Smooth muscle cell (in vitro differentiated cells): ENCODE results near the gene TNIP2. TPM values are rescaled to one million over a fixed set of nuclear protein-coding genes. Genes with fewer than 3 reads are reported as not detected.

Source experiments
- DNase-seq: peaks from one replicate; lab custom pipeline; 2025; ENCODE audit not compliant: unreplicated experiment; lab: John Stamatoyannopoulos, UW
- H2AFZ ChIP-seq: fragments of 200-600 bp; sonication (generic); 2 replicates; pipeline ENCODE4 v1.6.0; 2016; ENCODE audit warnings: antibody characterized with exemption, low read depth, mild to moderate bottlenecking
- H3F3A ChIP-seq: fragments of 200-600 bp; sonication (generic); 2 replicates; pipeline ENCODE4 v1.6.0; 2017; ENCODE audit warnings: antibody characterized with exemption, low read depth
- H3K27ac ChIP-seq: fragments of 200-600 bp; sonication (generic); 2 replicates; pipeline ENCODE4 v1.5.1; 2016; ENCODE audit warnings: low read depth, mild to moderate bottlenecking
- H3K27me3 ChIP-seq: fragments of 200-600 bp; sonication (generic); 2 replicates; pipeline ENCODE4 v1.6.1; 2016; ENCODE audit warnings: low read depth, mild to moderate bottlenecking
- H3K36me3 ChIP-seq: fragments of 200-600 bp; sonication (generic); 2 replicates; pipeline ENCODE4 v1.5.1; 2016; ENCODE audit warnings: low read depth
- H3K4me1 ChIP-seq: fragments of 200-600 bp; sonication (generic); 2 replicates; pipeline ENCODE4 v1.5.1; 2016; ENCODE audit warnings: low read depth
- H3K4me2 ChIP-seq: fragments of 200-600 bp; sonication (generic); 2 replicates; pipeline ENCODE4 v1.6.0; 2016; ENCODE audit warnings: mild to moderate bottlenecking
- H3K4me3 ChIP-seq: fragments of 200-600 bp; sonication (generic); 2 replicates; pipeline ENCODE4 v1.5.1; 2016; ENCODE audit warnings: mild to moderate bottlenecking
- H3K79me2 ChIP-seq: fragments of 200-600 bp; sonication (generic); 2 replicates; pipeline ENCODE4 v1.6.0; 2016; ENCODE audit warnings: low read depth, mild to moderate bottlenecking
- H3K9ac ChIP-seq: fragments of 200-600 bp; sonication (generic); 2 replicates; pipeline ENCODE4 v1.6.0; 2016; ENCODE audit warnings: low read depth
- H3K9me3 ChIP-seq: fragments of 200-600 bp; sonication (generic); replicated peaks from 2 replicates; pipeline ENCODE4 v1.5.1; 2016; ENCODE audit warnings: low read depth
- H4K20me1 ChIP-seq: fragments of 200-600 bp; sonication (generic); 2 replicates; pipeline ENCODE4 v1.6.0; 2016; ENCODE audit warnings: low read depth
- CTCF ChIP-seq: fragments of 200-600 bp; sonication (generic); IDR thresholded peaks from 2 replicates; pipeline ENCODE4 v1.5.1; 2017; ENCODE audit warnings: borderline replicate concordance, mild to moderate bottlenecking, antibody characterized with exemption; ENCODE audit not compliant: insufficient read depth, poor library complexity, severe bottlenecking
- WGBS: methylation state at CpG from one replicate; pipeline ENCODE4 v1.1.7; 2016; ENCODE audit warnings: low lambda C conversion rate; 5-methylcytosine and 5-hydroxymethylcytosine counted together
- polyA plus RNA-seq: library from polyadenylated mRNA; unstranded; fragments of >200 nt; fragmentation: Nextera tagmentation; extraction: Ambion mirVana; gene quantifications from 2 replicates; pipeline ENCODE4 v1.2.1, GENCODE V29; 2016
- total RNA-seq: library from RNA; depleted of rRNA; stranded (reverse); fragments of >200 nt; gene quantifications from 2 replicates; pipeline ENCODE4 v1.2.3, GENCODE V29; 2014

The TNIP2 gene
- total and polyA plus RNA-seq, 2 experiments from 2014 or later = 23.8 to 37.5 TPM

GRCh38 chr4:2712261-2712842 lies 43.8 kb downstream of the TNIP2 start:
- Histone ChIP-seq H3K9me3 (no peaks in the 10 kb centered on the region), H3K4me2 (no peak overlapping the region), H4K20me1 (peaks cover 5% of the 10 kb centered on the region), H3F3A (no peaks in the 10 kb centered on the region), H3K79me2 (peaks cover 35% of the 10 kb centered on the region), H3K27me3 (no peaks in the 10 kb centered on the region), H3K4me1 (no peaks in the 10 kb centered on the region), H3K4me3 (no peak overlapping the region), H3K27ac (no peak overlapping the region), H2AFZ (no peak overlapping the region), H3K36me3 (peaks cover 5% of the 10 kb centered on the region), H3K9ac (no peak overlapping the region)
- 76% methylated on average over 9 of the region's 9 CpGs for WGBS
- no peak for DNase-seq
- peak; percentile 20 for TF ChIP-seq CTCF

GRCh38 chr4:2702770-2703169 lies 53.4 kb downstream of the TNIP2 start:
- Histone ChIP-seq H3K4me1 (no peaks in the 10 kb centered on the region), H4K20me1 (peaks cover 5% of the 10 kb centered on the region), H3K79me2 (peaks cover 1% of the 10 kb centered on the region), H3K9ac (no peak overlapping the region), H3K4me3 (no peak overlapping the region), H3K27ac (no peak overlapping the region), H3K27me3 (no peaks in the 10 kb centered on the region), H3K36me3 (peaks cover 21% of the 10 kb centered on the region), H2AFZ (no peak overlapping the region), H3K4me2 (no peak overlapping the region), H3F3A (no peaks in the 10 kb centered on the region), H3K9me3 (no peaks in the 10 kb centered on the region)
- DNase-seq = no peak
- 84% methylated on average over 7 of the region's 7 CpGs for WGBS
- TF ChIP-seq CTCF = no peak

- no peak for DNase-seq
- WGBS = 96% methylated on average over 8 of the region's 8 CpGs
- peaks cover 5% of the 10 kb centered on the region for H4K20me1 ChIP-seq
- no peak overlapping the region for H3K27ac ChIP-seq
- H3K79me2 ChIP-seq = no peaks in the 10 kb centered on the region
- H3K9ac ChIP-seq = no peak overlapping the region
- no peak overlapping the region for H3K4me2 ChIP-seq
- TF ChIP-seq CTCF = no peak
- no peaks in the 10 kb centered on the region for H3F3A ChIP-seq
- H3K4me3 ChIP-seq = no peak overlapping the region
- H3K27me3 ChIP-seq = no peaks in the 10 kb centered on the region
- no peaks in the 10 kb centered on the region for H3K4me1 ChIP-seq
- H3K36me3 ChIP-seq = peaks cover 21% of the 10 kb centered on the region
- no peaks in the 10 kb centered on the region for H3K9me3 ChIP-seq
- H2AFZ ChIP-seq = no peak overlapping the region
Observed at GRCh38 chr4:2702361-2702760, 53.8 kb downstream of the TNIP2 start.

- no peaks in the 10 kb centered on the region for H3K4me1 ChIP-seq
- H3K79me2 ChIP-seq = no peaks in the 10 kb centered on the region
- WGBS = 98% methylated on average over 8 of the region's 8 CpGs
- H4K20me1 ChIP-seq = no peaks in the 10 kb centered on the region
- no peak overlapping the region for H3K4me3 ChIP-seq
- H3K36me3 ChIP-seq = peaks cover 30% of the 10 kb centered on the region
- no peak overlapping the region for H3K27ac ChIP-seq
- H3K27me3 ChIP-seq = no peaks in the 10 kb centered on the region
- no peaks in the 10 kb centered on the region for H3K9me3 ChIP-seq
- TF ChIP-seq CTCF = no peak
- H3K4me2 ChIP-seq = no peak overlapping the region
- no peak for DNase-seq
- no peaks in the 10 kb centered on the region for H3F3A ChIP-seq
- H2AFZ ChIP-seq = no peak overlapping the region
- no peak overlapping the region for H3K9ac ChIP-seq
Observed at GRCh38 chr4:2700031-2700430, 56.1 kb downstream of the TNIP2 start.
